ENCODE measurements around the gene GPC5. TPM values are rescaled to one million over a fixed set of nuclear protein-coding genes. Genes with fewer than 3 reads are reported as not detected.

The GPC5 gene
- total RNA-seq, 1 donor from 2014 or later = 0.99 TPM

DNA sequence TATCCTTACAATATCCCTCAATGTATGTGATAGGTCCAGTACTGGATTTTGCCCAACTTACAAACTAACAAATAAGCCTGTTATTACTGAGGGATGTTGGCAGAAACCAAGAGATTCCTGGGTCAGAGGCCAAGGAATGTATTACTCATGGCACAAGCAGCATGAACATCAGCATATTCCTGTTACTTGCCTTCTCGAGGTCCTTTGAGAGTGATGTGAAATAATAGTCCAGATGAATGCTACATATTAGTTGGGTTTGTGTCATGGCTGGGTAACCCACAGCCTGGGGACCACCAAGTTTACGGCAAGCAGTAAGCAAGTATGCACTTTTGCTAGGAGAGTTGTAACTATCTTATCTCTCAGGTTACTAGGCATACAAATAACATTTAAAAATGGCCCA, 1443.7 kb downstream of the GPC5 start:
- no peak for DNase-seq (ENCODE audit: low spot score)
- peaks cover 2% of the 10 kb centered on the region for H3K36me3 Mint-ChIP-seq (ENCODE audit: low read depth)

DNA sequence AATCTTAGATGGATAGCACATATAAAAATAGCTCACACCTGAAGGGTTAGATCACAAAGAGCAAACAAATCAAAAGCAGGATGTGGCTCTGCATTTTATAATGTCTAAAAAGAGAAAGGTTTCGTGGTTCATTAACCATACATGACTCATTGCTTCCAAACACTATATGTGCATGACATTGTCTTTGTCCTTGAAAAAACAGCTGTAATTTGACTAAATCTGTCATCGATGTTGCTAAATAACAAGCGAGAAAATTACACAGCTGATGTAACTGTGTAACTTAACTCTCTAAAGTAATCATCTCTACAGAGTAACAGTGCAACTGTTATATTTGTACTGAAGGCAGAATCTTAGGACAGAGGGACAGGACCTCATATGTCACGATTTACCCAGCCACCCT, 1445.1 kb downstream of the GPC5 start:
- peak overlapping the region; percentile 55 for H3K27ac Mint-ChIP-seq (ENCODE audit: unreplicated experiment)

More for the DNA sequence above, 1443.7 kb downstream of the GPC5 start:
- TF ChIP-seq, protein P1, sequence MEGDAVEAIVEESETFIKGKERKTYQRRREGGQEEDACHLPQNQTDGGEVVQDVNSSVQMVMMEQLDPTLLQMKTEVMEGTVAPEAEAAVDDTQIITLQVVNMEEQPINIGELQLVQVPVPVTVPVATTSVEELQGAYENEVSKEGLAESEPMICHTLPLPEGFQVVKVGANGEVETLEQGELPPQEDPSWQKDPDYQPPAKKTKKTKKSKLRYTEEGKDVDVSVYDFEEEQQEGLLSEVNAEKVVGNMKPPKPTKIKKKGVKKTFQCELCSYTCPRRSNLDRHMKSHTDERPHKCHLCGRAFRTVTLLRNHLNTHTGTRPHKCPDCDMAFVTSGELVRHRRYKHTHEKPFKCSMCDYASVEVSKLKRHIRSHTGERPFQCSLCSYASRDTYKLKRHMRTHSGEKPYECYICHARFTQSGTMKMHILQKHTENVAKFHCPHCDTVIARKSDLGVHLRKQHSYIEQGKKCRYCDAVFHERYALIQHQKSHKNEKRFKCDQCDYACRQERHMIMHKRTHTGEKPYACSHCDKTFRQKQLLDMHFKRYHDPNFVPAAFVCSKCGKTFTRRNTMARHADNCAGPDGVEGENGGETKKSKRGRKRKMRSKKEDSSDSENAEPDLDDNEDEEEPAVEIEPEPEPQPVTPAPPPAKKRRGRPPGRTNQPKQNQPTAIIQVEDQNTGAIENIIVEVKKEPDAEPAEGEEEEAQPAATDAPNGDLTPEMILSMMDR (IDR thresholded peaks at IDR 0.05) = no peak
- Mint-ChIP-seq H3K27ac (ENCODE audit: unreplicated experiment) (peak overlapping the region; percentile 80), H3K9me3 (ENCODE audit: low read depth) (peaks cover 20% of the 10 kb centered on the region), H3K4me1 (ENCODE audit: low read depth) (peaks cover 41% of the 10 kb centered on the region), H3K27me3 (ENCODE audit: low read depth) (no peaks in the 10 kb centered on the region), H3K4me3 (ENCODE audit: unreplicated experiment) (no peak overlapping the region)

DNA sequence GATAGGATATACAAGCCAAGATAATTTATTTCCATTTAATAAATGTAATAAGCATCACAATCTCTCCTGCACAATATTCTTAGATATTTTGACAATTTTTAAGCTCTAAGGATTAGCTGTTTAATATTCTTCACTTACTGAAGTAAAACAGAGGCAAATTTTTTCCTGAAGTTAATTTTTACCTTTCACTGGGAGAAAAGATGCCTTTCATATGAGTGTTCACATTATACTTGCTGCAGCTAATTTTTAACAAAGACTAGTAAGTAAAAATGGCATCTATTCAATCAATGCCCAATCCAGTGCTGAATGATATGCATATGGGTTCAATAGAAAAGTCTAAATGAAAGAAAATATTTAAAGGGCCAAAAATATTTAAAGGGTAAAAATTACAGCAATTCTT, 1451.0 kb downstream of the GPC5 start:
- no peaks in the 10 kb centered on the region for H3K36me3 Mint-ChIP-seq (ENCODE audit: low read depth)
- no peak for DNase-seq (ENCODE audit: low spot score)
- H3K4me1 Mint-ChIP-seq (ENCODE audit: low read depth) = no peaks in the 10 kb centered on the region
- H3K9me3 Mint-ChIP-seq (ENCODE audit: low read depth) = no peaks in the 10 kb centered on the region
- H3K27me3 Mint-ChIP-seq (ENCODE audit: low read depth) = no peaks in the 10 kb centered on the region
- no peak overlapping the region for H3K27ac Mint-ChIP-seq (ENCODE audit: unreplicated experiment)
- TF ChIP-seq, protein P1 (IDR thresholded peaks at IDR 0.05) = no peak
- no peak overlapping the region for H3K4me3 Mint-ChIP-seq (ENCODE audit: unreplicated experiment)

More for the DNA sequence above, 1445.1 kb downstream of the GPC5 start:
- peaks cover 38% of the 10 kb centered on the region for H3K4me1 Mint-ChIP-seq (ENCODE audit: low read depth)
- H3K9me3 Mint-ChIP-seq (ENCODE audit: low read depth) = peaks cover 20% of the 10 kb centered on the region
- TF ChIP-seq, protein P1 (IDR thresholded peaks at IDR 0.05) = no peak
- H3K4me3 Mint-ChIP-seq (ENCODE audit: unreplicated experiment) = no peak overlapping the region
- no peak for DNase-seq (ENCODE audit: low spot score)
- H3K27me3 Mint-ChIP-seq (ENCODE audit: low read depth) = no peaks in the 10 kb centered on the region
- peaks cover 2% of the 10 kb centered on the region for H3K36me3 Mint-ChIP-seq (ENCODE audit: low read depth)

DNA sequence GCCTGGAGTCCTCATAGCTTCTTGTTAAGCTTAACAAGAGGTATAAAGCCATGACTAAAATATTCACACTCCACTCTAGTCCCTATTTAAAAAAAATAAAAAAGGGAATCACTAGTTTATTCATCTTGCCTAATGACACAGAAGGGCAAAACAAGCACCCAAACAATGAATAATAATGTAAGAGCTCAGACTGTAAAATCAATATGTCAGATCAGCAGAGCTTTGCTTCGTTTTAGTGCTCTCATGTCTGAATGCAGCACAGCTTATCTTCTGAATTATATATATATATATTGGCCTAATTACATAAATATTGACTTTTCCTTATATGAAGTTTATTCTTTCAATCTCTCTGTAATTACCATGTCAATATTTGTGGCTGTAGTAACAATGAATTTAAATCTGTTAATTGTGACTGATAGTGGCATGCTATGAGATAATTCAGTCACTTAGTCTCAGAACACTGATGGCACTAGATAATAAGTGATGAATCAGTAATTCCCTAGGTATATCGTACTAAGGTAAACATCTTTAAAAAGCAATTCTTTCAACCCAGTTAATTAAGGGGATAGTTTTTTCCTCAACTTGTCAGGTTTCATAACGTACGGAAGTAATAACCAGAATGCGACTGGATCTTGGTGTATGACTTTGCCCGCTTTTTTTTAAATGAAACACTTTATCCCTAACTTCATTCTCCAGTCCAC, 1466.3 kb downstream of the GPC5 start:
- Mint-ChIP-seq H3K4me3 (ENCODE audit: unreplicated experiment) (no peak overlapping the region), H3K36me3 (ENCODE audit: low read depth) (no peaks in the 10 kb centered on the region), H3K9me3 (ENCODE audit: low read depth) (no peaks in the 10 kb centered on the region), H3K4me1 (ENCODE audit: low read depth) (no peaks in the 10 kb centered on the region), H3K27ac (ENCODE audit: unreplicated experiment) (no peak overlapping the region), H3K27me3 (ENCODE audit: low read depth) (peaks cover 34% of the 10 kb centered on the region)
- TF ChIP-seq, protein P1 (IDR thresholded peaks at IDR 0.05) = no peak
- DNase-seq (ENCODE audit: low spot score) = no peak

DNA sequence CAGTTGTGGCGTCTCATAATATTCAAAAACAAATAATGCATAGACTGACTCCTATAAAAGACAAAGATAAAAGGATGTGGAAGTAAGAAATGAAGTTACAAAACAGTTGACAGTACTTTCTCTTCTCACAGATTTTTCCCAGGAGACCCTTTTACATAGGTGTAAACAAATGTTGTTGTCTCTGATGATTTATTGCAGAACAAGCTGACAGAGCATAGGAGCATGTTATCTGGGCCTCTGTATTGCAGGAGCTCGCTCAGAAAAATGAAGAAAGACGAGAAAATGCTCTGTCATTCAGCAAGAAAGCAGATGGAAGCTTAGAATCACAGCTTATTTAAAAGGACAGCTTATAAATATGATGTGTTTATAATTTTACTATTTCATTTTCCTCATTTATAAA, 1474.6 kb downstream of the GPC5 start:
- Mint-ChIP-seq H3K36me3 (ENCODE audit: low read depth) (peaks cover 2% of the 10 kb centered on the region), H3K4me3 (ENCODE audit: unreplicated experiment) (no peak overlapping the region), H3K9me3 (ENCODE audit: low read depth) (peaks cover 6% of the 10 kb centered on the region), H3K4me1 (ENCODE audit: low read depth) (no peaks in the 10 kb centered on the region), H3K27ac (ENCODE audit: unreplicated experiment) (no peak overlapping the region), H3K27me3 (ENCODE audit: low read depth) (peaks cover 33% of the 10 kb centered on the region)
- TF ChIP-seq, protein P1 (IDR thresholded peaks at IDR 0.05) = no peak
- no peak for DNase-seq (ENCODE audit: low spot score)

Measured in chondrocyte (in vitro differentiated cells).